ENCODE data around the gene BEAN1. TPM values are rescaled to one million over a fixed set of nuclear protein-coding genes. Genes with fewer than 3 reads are reported as not detected.

The BEAN1 gene
- total RNA-seq, 1 experiment from 2014 or later = 1.9 TPM

DNA sequence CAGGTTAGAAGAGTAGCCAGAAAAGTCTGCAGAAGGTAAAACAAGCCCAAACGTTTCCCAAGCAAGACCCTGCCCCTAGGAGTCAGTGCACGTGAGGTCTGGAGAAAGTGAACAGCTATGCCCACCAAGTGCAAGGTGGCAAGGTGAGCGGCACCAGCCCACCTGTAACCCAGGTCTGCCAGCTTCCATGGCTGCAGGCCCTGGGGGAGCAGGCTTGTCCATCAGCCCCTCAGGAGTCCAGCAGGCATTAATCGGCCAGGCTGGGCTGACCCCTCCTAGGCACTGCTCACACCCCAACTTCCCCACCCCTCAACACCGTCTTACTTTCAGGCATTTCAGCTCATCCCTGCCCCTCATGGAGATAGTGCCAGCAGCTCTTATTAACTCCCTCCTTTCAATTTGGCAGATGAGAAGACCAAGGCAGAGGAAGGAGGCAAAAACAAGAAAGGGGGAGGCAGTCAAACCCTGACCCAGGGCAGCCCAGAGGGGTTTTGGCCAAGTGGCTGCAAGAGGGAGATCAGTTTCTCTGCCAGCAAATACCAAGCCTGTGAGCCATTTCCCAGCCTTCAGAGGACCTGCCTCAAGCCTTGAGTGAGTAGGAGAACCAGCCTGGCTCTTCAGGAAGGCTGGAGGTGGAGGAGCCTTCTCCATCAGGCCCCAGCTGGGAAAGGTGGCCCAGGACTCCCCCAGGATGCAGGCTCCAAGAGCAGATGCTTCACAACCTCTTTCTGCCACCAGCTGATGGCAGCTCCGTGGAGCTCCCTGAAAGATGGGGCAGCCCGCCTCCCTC lies 14.7 kb downstream of the BEAN1 start:
- no peak for TF ChIP-seq EZH2 (IDR thresholded peaks at IDR 0.05; ENCODE audit: low read length, unreplicated experiment)
- no peak for TF ChIP-seq EZH2phosphoT487 (IDR thresholded peaks at IDR 0.05; ENCODE audit: borderline replicate concordance, low read length)
- Histone ChIP-seq H3K27me3 (ENCODE audit: low read length) (no peaks in the 10 kb centered on the region), H3K79me2 (ENCODE audit: low read length) (no peaks in the 10 kb centered on the region), H3K9me2 (replicated peaks; ENCODE audit: low read length) (no peaks in the 10 kb centered on the region), H3K4me1 (ENCODE audit: insufficient read depth, low read length) (no peaks in the 10 kb centered on the region; the same call in 1 of the 2 replicates), H3K4me3 (ENCODE audit: low read length) (no peak overlapping the region), H2AFZ (ENCODE audit: low read length) (no peak overlapping the region), H3K9ac (ENCODE audit: low read length) (no peak overlapping the region), H3K4me2 (ENCODE audit: low read length) (no peak overlapping the region), H4K20me1 (ENCODE audit: low read length) (no peaks in the 10 kb centered on the region), H3K36me3 (ENCODE audit: low read depth, low read length) (no peaks in the 10 kb centered on the region), H3K27ac (ENCODE audit: low read length) (no peak overlapping the region), H3K9me3 (ENCODE audit: low read length) (no peaks in the 10 kb centered on the region), H3F3A (ENCODE audit: low read length, unreplicated experiment) (no peaks in the 10 kb centered on the region)
- DNase-seq = peak; percentile 36
- ATAC-seq = no peak; the same call in 1 of the 2 replicates
- no TSS peak for BruUV-seq (replicated peaks)
- POLR2A ChIA-PET (ENCODE audit: unreplicated experiment) = no interaction called here
- intact Hi-C loops (cut with micrococcal nuclease) = no loop called here
- CTCF ChIA-PET = no interaction called here

DNA sequence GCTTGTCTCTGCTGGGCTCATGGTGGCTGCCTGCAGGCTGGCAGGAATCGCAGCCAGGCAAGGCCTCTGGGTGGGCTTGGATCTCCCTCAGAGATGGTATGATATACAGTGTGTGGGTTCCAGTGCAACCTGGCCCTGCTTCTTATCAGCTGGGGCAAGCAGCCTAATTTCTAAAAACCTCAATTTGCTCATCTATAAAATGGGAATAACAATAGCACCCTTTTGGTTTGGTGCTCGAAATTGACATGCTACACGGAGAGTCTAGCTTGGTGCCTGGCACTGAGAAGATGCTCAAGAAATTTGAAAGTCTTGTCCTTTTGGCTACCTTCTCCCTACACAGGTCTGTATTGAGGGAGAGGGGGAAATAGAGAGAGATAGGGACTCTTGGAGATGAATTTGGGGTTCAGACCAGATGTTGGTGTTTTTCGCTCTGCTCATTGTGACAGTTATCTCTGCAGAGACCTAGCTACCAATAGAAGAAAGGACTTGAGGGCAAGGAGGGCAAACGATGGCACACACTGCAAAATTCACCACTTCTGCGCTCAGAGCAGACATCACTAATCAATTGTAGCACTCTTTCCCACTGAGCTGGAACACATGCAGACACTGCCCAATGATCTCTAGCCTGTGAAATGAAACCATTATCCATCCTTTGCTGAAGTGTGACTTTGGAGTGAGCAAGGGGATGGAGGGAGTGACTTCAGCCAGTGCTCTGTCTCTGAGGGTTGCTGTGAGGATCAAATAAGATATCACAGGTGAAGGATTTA lies 15.6 kb downstream of the BEAN1 start:
- Histone ChIP-seq H3K4me1 (ENCODE audit: insufficient read depth, low read length) (no peaks in the 10 kb centered on the region; the same call in 1 of the 2 replicates), H3K27ac (ENCODE audit: low read length) (no peak overlapping the region), H2AFZ (ENCODE audit: low read length) (no peak overlapping the region), H3K9ac (ENCODE audit: low read length) (no peak overlapping the region), H3K36me3 (ENCODE audit: low read depth, low read length) (no peaks in the 10 kb centered on the region), H3K4me3 (ENCODE audit: low read length) (no peak overlapping the region), H3K9me3 (ENCODE audit: low read length) (no peaks in the 10 kb centered on the region), H3F3A (ENCODE audit: low read length, unreplicated experiment) (no peaks in the 10 kb centered on the region), H3K79me2 (ENCODE audit: low read length) (no peaks in the 10 kb centered on the region), H3K9me2 (replicated peaks; ENCODE audit: low read length) (no peaks in the 10 kb centered on the region), H3K4me2 (ENCODE audit: low read length) (no peak overlapping the region), H4K20me1 (ENCODE audit: low read length) (no peaks in the 10 kb centered on the region), H3K27me3 (ENCODE audit: low read length) (no peaks in the 10 kb centered on the region)
- no TSS peak for BruUV-seq (replicated peaks)
- ChIA-PET POLR2A (ENCODE audit: unreplicated experiment) (no interaction called here), CTCF (no interaction called here)
- ATAC-seq (no peak), DNase-seq (no peak)
- intact Hi-C loops (cut with micrococcal nuclease) = no loop called here
- TF ChIP-seq EZH2phosphoT487 (IDR thresholded peaks at IDR 0.05; ENCODE audit: borderline replicate concordance, low read length) = no peak
- TF ChIP-seq EZH2 (IDR thresholded peaks at IDR 0.05; ENCODE audit: low read length, unreplicated experiment) = no peak
- TF ChIP-seq, protein P1, sequence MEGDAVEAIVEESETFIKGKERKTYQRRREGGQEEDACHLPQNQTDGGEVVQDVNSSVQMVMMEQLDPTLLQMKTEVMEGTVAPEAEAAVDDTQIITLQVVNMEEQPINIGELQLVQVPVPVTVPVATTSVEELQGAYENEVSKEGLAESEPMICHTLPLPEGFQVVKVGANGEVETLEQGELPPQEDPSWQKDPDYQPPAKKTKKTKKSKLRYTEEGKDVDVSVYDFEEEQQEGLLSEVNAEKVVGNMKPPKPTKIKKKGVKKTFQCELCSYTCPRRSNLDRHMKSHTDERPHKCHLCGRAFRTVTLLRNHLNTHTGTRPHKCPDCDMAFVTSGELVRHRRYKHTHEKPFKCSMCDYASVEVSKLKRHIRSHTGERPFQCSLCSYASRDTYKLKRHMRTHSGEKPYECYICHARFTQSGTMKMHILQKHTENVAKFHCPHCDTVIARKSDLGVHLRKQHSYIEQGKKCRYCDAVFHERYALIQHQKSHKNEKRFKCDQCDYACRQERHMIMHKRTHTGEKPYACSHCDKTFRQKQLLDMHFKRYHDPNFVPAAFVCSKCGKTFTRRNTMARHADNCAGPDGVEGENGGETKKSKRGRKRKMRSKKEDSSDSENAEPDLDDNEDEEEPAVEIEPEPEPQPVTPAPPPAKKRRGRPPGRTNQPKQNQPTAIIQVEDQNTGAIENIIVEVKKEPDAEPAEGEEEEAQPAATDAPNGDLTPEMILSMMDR (conservative IDR thresholded peaks at IDR 0.05; ENCODE audit: low read depth, low read length) = no peak

DNA sequence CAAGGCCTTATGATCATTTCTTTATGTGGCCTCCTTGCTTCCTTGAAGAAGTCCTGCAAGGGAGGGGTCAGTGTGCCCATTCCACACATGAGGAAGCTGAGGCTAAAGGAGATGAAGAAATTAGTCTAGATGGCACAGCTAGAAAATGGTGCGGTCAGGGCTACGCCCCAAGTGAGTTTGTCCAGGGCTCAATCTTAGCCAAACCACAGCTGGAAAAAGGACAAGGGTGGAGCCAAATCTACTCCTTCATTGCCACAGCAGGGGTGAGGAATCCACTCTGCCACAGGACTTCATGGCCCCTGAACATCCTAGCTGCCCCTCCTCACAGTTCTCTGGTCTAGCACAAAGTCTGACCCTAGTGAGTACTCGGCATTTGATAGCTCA lies 16.2 kb downstream of the BEAN1 start:
- Histone ChIP-seq H3F3A (ENCODE audit: low read length, unreplicated experiment) (no peaks in the 10 kb centered on the region), H3K27ac (ENCODE audit: low read length) (no peak overlapping the region), H3K9ac (ENCODE audit: low read length) (no peak overlapping the region), H2AFZ (ENCODE audit: low read length) (no peak overlapping the region), H3K79me2 (ENCODE audit: low read length) (no peaks in the 10 kb centered on the region), H3K4me3 (ENCODE audit: low read length) (no peak overlapping the region), H3K4me1 (ENCODE audit: insufficient read depth, low read length) (no peaks in the 10 kb centered on the region; the same call in 1 of the 2 replicates), H4K20me1 (ENCODE audit: low read length) (no peaks in the 10 kb centered on the region), H3K9me3 (ENCODE audit: low read length) (no peaks in the 10 kb centered on the region), H3K4me2 (ENCODE audit: low read length) (no peak overlapping the region), H3K9me2 (replicated peaks; ENCODE audit: low read length) (no peaks in the 10 kb centered on the region), H3K36me3 (ENCODE audit: low read depth, low read length) (no peaks in the 10 kb centered on the region), H3K27me3 (ENCODE audit: low read length) (no peaks in the 10 kb centered on the region)
- ATAC-seq (no peak), DNase-seq (no peak)
- intact Hi-C loops (cut with micrococcal nuclease) = no loop called here
- BruUV-seq (replicated peaks) = no TSS peak
- TF ChIP-seq, protein P1 (conservative IDR thresholded peaks at IDR 0.05; ENCODE audit: low read depth, low read length) = no peak
- TF ChIP-seq EZH2 (IDR thresholded peaks at IDR 0.05; ENCODE audit: low read length, unreplicated experiment) (no peak), EZH2phosphoT487 (IDR thresholded peaks at IDR 0.05; ENCODE audit: borderline replicate concordance, low read length) (no peak)
- ChIA-PET CTCF (interaction anchor here (0.7 kb wide), 1 partner anchor 36 kb away, joined by 3 read pairs; no protein-coding TSS in a partner anchor), POLR2A (ENCODE audit: unreplicated experiment) (no interaction called here)

Measured in PC-3 (cell line).